CD14-positive monocyte (primary cell): ENCODE measurements around the gene PLEKHM3. TPM values are rescaled to one million over a fixed set of nuclear protein-coding genes. Genes with fewer than 3 reads are reported as not detected.

Source experiments
- DNase-seq, 3 donors: peaks; one replicate each; pipeline ENCODE4 v3.0.0-alpha.2; 2011 to 2022
- H2AFZ ChIP-seq: 2 replicates; pipeline ENCODE4 v1.6.0; 2012; ENCODE audit warnings: mild to moderate bottlenecking, low read depth, low read length, inconsistent platforms; ENCODE audit not compliant: insufficient read depth, poor library complexity, severe bottlenecking
- H3K27ac ChIP-seq, 2 donors: 1 replicate in 1 of 2; 2 replicates in 1 of 2; pipeline ENCODE4 v1.5.1; 2012 to 2013; ENCODE audit warnings: low read length in 2 of 2, control low read depth in 1 of 2, inconsistent platforms in 1 of 2, low read depth in 1 of 2, mild to moderate bottlenecking in 1 of 2
- H3K27me3 ChIP-seq, 2 donors: one replicate each; pipeline versions ENCODE4 v1.6.0 to v1.6.1; 2011 to 2013; ENCODE audit warnings: low read length in 2 of 2; ENCODE audit not compliant: control insufficient read depth in 2 of 2, insufficient read depth in 2 of 2
- H3K36me3 ChIP-seq, 2 donors: replicated peaks in 1 of 2; 1 replicate in 1 of 2; 2 replicates in 1 of 2; pipeline versions ENCODE4 v1.5.1 to v1.6.1; 2012 to 2013; ENCODE audit warnings: low read length in 2 of 2, control low read depth in 1 of 2, inconsistent platforms in 1 of 2, mild to moderate bottlenecking in 1 of 2; ENCODE audit not compliant: insufficient read depth in 2 of 2, control insufficient read depth in 1 of 2
- H3K4me1 ChIP-seq, 2 donors: 1 replicate in 1 of 2; 2 replicates in 1 of 2; pipeline versions ENCODE4 v1.5.1 to v1.6.1; 2012 to 2013; ENCODE audit warnings: low read length in 2 of 2, control low read depth in 1 of 2, inconsistent platforms in 1 of 2, mild to moderate bottlenecking in 1 of 2, moderate library complexity in 1 of 2; ENCODE audit not compliant: insufficient read depth in 2 of 2, control insufficient read depth in 1 of 2
- H3K4me2 ChIP-seq: replicated peaks from 2 replicates; pipeline ENCODE3; 2012; ENCODE audit warnings: low read length, moderate library complexity, mild to moderate bottlenecking; ENCODE audit not compliant: poor library complexity, severe bottlenecking; ENCODE audit errors: extremely low read depth
- H3K4me3 ChIP-seq, 3 experiments: fragments of 200-600 bp in 1 of 3; sonication (generic) in 1 of 3; replicated peaks in 1 of 3; 1 replicate in 2 of 3; 2 replicates in 1 of 3; pipeline ENCODE4 v1.5.1; 2011 to 2013; ENCODE audit warnings: low read length in 3 of 3, mild to moderate bottlenecking in 3 of 3, control low read depth in 2 of 3, low read depth in 2 of 3, inconsistent platforms in 1 of 3, moderate library complexity in 1 of 3
- H3K79me2 ChIP-seq: 2 replicates; pipeline ENCODE4 v1.6.0; 2012; ENCODE audit warnings: mild to moderate bottlenecking, control low read depth, inconsistent platforms, low read length, moderate library complexity; ENCODE audit not compliant: insufficient read depth
- H3K9ac ChIP-seq: 2 replicates; pipeline ENCODE4 v1.6.0; 2017; ENCODE audit warnings: low read length, mild to moderate bottlenecking; ENCODE audit not compliant: insufficient read depth, poor library complexity, severe bottlenecking
- H3K9me3 ChIP-seq, 2 donors: replicated peaks in 1 of 2; 1 replicate in 1 of 2; 2 replicates in 1 of 2; pipeline versions ENCODE4 v1.5.1 to v1.6.1; 2012 to 2013; ENCODE audit warnings: low read length in 2 of 2, control low read depth in 1 of 2; ENCODE audit not compliant: control insufficient read depth in 1 of 2, insufficient read depth in 1 of 2
- H4K20me1 ChIP-seq: 2 replicates; pipeline ENCODE4 v1.6.0; 2012; ENCODE audit warnings: mild to moderate bottlenecking, low read length, control low read depth, moderate library complexity; ENCODE audit not compliant: insufficient read depth
- H3K27ac Mint-ChIP-seq, 7 donors: one replicate each; pipeline ENCODE4 v1.8.0; 2020; ENCODE audit warnings: mild to moderate bottlenecking in 7 of 7, mixed read lengths in 7 of 7, moderate library complexity in 6 of 7, inconsistent platforms in 2 of 7
- H3K27me3 Mint-ChIP-seq, 3 donors: one replicate each; pipeline ENCODE4 v1.8.0; 2021 to 2022; ENCODE audit warnings: low read depth in 3 of 3, mild to moderate bottlenecking in 3 of 3, mixed read lengths in 3 of 3, moderate library complexity in 3 of 3, inconsistent platforms in 1 of 3
- H3K36me3 Mint-ChIP-seq, 2 donors: one replicate each; pipeline ENCODE4 v1.8.0; 2020; ENCODE audit warnings: mixed read lengths in 2 of 2, inconsistent platforms in 1 of 2, mild to moderate bottlenecking in 1 of 2
- H3K4me1 Mint-ChIP-seq: one replicate; pipeline ENCODE4 v1.8.0; 2020; ENCODE audit warnings: mild to moderate bottlenecking, mixed read lengths
- H3K4me3 Mint-ChIP-seq, 2 donors: one replicate each; pipeline ENCODE4 v1.8.0; 2020; ENCODE audit warnings: mild to moderate bottlenecking in 2 of 2, mixed read lengths in 2 of 2, moderate library complexity in 1 of 2
- H3K9me3 Mint-ChIP-seq, 7 donors: one replicate each; pipeline ENCODE4 v1.8.0; 2020 to 2022; ENCODE audit warnings: mixed read lengths in 7 of 7, mild to moderate bottlenecking in 6 of 7, moderate library complexity in 6 of 7, inconsistent platforms in 2 of 7
- CTCF ChIP-seq: fragments of 200-600 bp; IDR thresholded peaks from one replicate; pipeline ENCODE4 v1.8.0; 2022; ENCODE audit warnings: antibody characterized with exemption, mild to moderate bottlenecking
- WGBS: methylation state at CpG from one replicate; pipeline ENCODE4 v1.1.5; 2013; ENCODE audit warnings: missing lambda C conversion rate; ENCODE audit not compliant: insufficient coverage; 5-methylcytosine and 5-hydroxymethylcytosine counted together
- intact Hi-C, 2 donors: fragments of 100-400 bp; cut with micrococcal nuclease; formaldehyde crosslinking; loops; one replicate each; pipeline versions ENCODE4 v1.15.0 to v1.15.1; 2023
- polyA plus RNA-seq, 3 donors: library from polyadenylated mRNA; depleted of rRNA in 1 of 3; unstranded in 2 of 3; stranded (reverse) in 1 of 3; fragments of 300-500 nt in 2 of 3; fragments of >200 nt in 1 of 3; fragmentation: Illumina TruSeq in 2 of 3; gene quantifications; 1 replicate in 2 of 3; 2 replicates in 1 of 3; pipeline ENCODE4 v1.2.3, GENCODE V29; 2012 to 2021

PLEKHM3 gene
- polyA plus RNA-seq, 3 donors: 3.0 to 8.0 (median 3.0) TPM

DNA sequence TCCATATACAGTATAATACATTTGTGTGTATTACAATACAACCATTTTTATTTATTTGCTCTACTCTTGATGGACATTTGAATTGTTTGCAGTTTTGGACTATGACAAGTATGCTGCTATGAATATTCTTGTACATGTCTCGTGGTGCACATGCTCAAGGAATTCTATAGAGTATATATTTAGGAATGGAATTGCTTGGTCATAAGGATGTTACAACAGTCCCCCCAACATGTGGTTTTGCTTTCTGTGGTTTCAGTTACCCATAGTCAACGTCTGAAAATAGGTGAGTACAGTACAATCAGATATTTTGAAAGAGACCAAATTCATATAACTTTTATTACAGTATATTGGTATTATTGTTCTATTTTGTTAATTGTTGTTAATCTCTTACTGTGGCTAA is 24.1 kb upstream of the PLEKHM3 start:
- intact Hi-C loops: loop anchor here (10.0 kb wide), 2 partner anchors 305 to 425 kb away; partner anchors contain the start of gene METTL21A (in 1 of the 2)
- Histone ChIP-seq H3K27me3 (no peaks in the 10 kb centered on the region), H3K9me3 (no peaks in the 10 kb centered on the region), H3K9ac (no peak overlapping the region), H3K27ac (no peak overlapping the region), H3K4me3 (no peak overlapping the region), H3K4me1 (peaks cover 24 to 25% of the 10 kb centered on the region in 2 donors), H2AFZ (no peak overlapping the region), H4K20me1 (no peaks in the 10 kb centered on the region), H3K36me3 (no peaks in the 10 kb centered on the region), H3K79me2 (no peaks in the 10 kb centered on the region), H3K4me2 (no peak overlapping the region)
- no peak for TF ChIP-seq CTCF
- Mint-ChIP-seq H3K36me3 (no peaks in the 10 kb centered on the region), H3K9me3 (no peaks in the 10 kb centered on the region), H3K4me1 (peaks cover 44% of the 10 kb centered on the region), H3K27ac (no peak overlapping the region), H3K27me3 (peaks cover 0 to 2% (median 0%) of the 10 kb centered on the region in 3 donors), H3K4me3 (no peak overlapping the region)
- DNase-seq: no peak
- WGBS: 0% methylated on average over 1 of the region's 2 CpGs

GRCh38 chr2:208049006-208049405 is 23.7 kb upstream of the PLEKHM3 start:
- no peak overlapping the region for H3K4me2 ChIP-seq
- no peaks in the 10 kb centered on the region for H3K36me3 Mint-ChIP-seq
- no peaks in the 10 kb centered on the region for H3K9me3 Mint-ChIP-seq
- H3K27me3 ChIP-seq: no peaks in the 10 kb centered on the region
- no peaks in the 10 kb centered on the region for H3K79me2 ChIP-seq
- intact Hi-C loops: loop anchor here (10.0 kb wide), 2 partner anchors 304 to 424 kb away; partner anchors contain the start of gene METTL21A (in 1 of the 2)
- H3K4me3 Mint-ChIP-seq: no peak overlapping the region
- peaks cover 24 to 25% of the 10 kb centered on the region in 2 donors for H3K4me1 ChIP-seq
- no CpG with 5 or more reads among the region's 4 CpGs for WGBS
- peak overlapping the region in 2 of 7 donors; percentile 0 to 10 for H3K27ac Mint-ChIP-seq
- peaks cover 0 to 2% (median 0%) of the 10 kb centered on the region in 3 donors for H3K27me3 Mint-ChIP-seq
- peak overlapping the region; percentile 61 for H2AFZ ChIP-seq
- no peak overlapping the region for H3K4me3 ChIP-seq
- H3K27ac ChIP-seq: no peak overlapping the region
- DNase-seq: no peak
- no peak for TF ChIP-seq CTCF
- no peak overlapping the region for H3K9ac ChIP-seq
- H3K9me3 ChIP-seq: no peaks in the 10 kb centered on the region
- no peaks in the 10 kb centered on the region for H4K20me1 ChIP-seq
- H3K36me3 ChIP-seq: no peaks in the 10 kb centered on the region
- peaks cover 44% of the 10 kb centered on the region for H3K4me1 Mint-ChIP-seq
